IPS-18c (cell line): ENCODE measurements around the gene ZBTB21.
"Not testable (repeated sequence)": the region's sequence is repeated elsewhere in the genome, so short reads cannot be mapped to it uniquely, and the experiment has no call there.

Experiments
- H3K4me3 ChIP-seq: 2 replicates; pipeline ENCODE4 v1.7.0; 2013; ENCODE audit warnings: low read depth, mild to moderate bottlenecking, low read length, moderate library complexity; ENCODE audit not compliant: insufficient read depth
- H3K9me3 ChIP-seq: one replicate; pipeline ENCODE4 v1.6.1; 2013; ENCODE audit warnings: mild to moderate bottlenecking, low read length, moderate library complexity; ENCODE audit not compliant: control insufficient read depth, insufficient read depth

Gene ZBTB21

DNA sequence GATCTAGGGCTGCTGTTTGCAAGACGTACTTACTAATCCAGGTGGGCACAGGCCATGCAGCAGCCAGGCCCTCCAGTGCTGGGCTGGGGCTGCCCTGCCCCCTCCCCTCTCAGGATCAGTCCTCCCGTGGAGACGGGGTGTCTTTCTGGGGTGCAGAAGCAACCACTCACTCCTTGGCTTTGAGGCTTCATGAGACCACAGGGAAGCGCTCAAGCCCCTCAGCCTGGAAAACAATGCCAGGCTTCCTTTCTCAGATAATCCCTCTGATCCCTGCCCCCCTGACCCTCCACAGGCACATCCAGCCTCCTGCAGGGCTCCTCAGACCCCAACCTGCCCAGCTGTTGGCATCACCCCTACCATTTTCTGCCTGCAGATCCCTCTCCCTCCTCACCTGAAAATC is 42.5 kb downstream of the ZBTB21 start:
- Histone ChIP-seq H3K4me3 (no peak overlapping the region), H3K9me3 (peaks cover 2% of the 10 kb centered on the region)

GRCh38 chr21:41966872-41967621 is 43.1 kb downstream of the ZBTB21 start:
- Histone ChIP-seq H3K9me3 (peaks cover 2% of the 10 kb centered on the region), H3K4me3 (no peak overlapping the region)

- Histone ChIP-seq H3K4me3 (no peak overlapping the region), H3K9me3 (peaks cover 2% of the 10 kb centered on the region)
Measured at GRCh38 chr21:41966041-41966833, 43.9 kb downstream of the ZBTB21 start.

GRCh38 chr21:41965461-41966013 is 44.6 kb downstream of the ZBTB21 start:
- peaks cover 2% of the 10 kb centered on the region for H3K9me3 ChIP-seq
- no peak overlapping the region for H3K4me3 ChIP-seq

GRCh38 chr21:41965045-41965444 is 45.1 kb downstream of the ZBTB21 start:
- no peak overlapping the region for H3K4me3 ChIP-seq
- H3K9me3 ChIP-seq = peaks cover 2% of the 10 kb centered on the region

DNA sequence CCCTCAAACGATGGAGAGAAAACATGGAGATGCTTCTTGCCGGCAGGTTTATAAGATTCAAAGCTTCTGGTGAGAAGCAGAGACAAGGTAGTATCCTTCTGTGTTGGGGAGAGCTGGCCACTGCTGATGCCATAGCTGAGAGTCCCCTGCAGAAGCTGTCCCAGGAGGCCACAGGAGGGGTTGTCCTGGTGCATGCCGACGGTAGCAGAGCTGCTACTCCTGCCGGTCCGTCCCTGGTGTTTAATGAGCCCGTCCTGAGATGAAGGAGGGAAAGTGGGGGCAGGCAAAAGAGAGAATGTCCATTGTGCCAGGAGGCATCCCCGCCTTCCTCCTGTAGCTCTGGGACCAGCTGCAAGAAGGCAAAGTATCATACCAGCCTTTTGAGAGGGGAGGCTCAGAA is 46.0 kb downstream of the ZBTB21 start:
- no peak overlapping the region for H3K4me3 ChIP-seq

DNA sequence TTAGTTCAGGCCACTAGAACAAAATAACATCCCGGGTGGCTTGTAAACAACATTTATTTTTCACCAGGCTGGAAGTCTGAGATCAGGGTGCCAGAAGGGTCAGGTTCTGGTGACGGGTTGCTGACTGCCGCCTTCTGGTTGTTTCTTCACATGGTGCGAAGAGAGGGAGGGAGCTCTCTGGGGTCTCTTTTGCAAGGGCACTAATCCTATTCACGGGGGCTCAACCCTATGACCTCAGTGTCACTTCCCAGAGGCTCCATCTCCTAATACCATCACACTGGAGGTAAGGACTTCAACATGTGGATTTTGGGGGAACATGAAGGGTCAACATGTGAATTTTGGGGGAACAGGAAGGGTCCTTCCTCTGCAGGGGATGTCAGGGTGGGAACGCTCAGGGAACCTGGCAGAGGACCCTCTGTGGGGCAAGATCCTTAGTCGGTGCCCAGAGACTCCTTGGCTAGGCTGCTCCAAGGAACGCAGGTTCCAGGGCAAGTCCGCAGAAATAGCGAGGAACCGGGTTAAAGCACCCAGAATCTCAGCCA is 47.7 kb downstream of the ZBTB21 start:
- Histone ChIP-seq H3K4me3 (no peak overlapping the region), H3K9me3 (peaks cover under 1% of the 10 kb centered on the region)

More for the DNA sequence above, 46.0 kb downstream of the ZBTB21 start:
- peaks cover 2% of the 10 kb centered on the region for H3K9me3 ChIP-seq

DNA sequence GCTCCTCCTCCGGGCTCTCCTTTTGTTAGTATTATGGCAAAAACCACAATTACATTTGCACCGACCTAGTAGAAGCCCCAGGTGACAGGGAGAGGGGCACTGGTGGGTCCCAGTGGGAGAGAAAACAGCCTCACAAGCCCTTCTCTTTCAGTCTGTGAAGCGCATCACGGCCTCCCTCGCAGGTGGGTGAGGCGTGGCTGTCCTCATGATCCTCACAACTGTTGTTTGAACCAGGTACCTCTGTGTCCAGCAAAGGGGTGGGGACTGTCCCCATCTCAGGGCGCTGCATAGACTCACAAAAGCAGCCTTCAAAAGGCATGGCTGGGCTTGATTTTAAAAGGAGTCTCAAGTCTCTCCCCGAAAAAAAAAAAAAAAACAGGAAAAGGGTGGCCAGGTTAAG is 48.4 kb downstream of the ZBTB21 start:
- H3K9me3 ChIP-seq = no peaks in the 10 kb centered on the region
- H3K4me3 ChIP-seq = no peak overlapping the region

GRCh38 chr21:41961282-41961701 is 48.9 kb downstream of the ZBTB21 start:
- Histone ChIP-seq H3K4me3 (no peak overlapping the region), H3K9me3 (no peaks in the 10 kb centered on the region)

DNA sequence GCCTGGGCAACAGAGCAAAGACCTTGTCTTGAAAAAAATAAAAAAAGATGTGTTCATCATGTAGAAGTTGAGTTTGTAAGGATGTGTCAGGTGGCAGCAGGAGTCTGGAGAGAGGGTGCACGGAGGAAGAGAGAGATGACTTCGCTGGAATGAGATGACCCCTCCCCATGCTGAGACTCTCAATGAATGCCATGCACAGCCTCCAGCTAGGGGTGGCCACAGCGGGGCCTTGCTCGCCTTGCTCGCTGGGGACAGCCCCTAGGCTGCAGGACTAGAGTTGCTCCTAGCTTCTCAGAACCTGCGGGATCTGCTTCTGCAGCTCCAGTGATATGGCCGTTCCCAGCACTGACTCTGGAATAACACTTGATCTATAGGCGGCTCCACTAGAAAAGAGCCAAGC is 49.8 kb downstream of the ZBTB21 start:
- Histone ChIP-seq H3K9me3 (no peaks in the 10 kb centered on the region), H3K4me3 (no peak overlapping the region)

DNA sequence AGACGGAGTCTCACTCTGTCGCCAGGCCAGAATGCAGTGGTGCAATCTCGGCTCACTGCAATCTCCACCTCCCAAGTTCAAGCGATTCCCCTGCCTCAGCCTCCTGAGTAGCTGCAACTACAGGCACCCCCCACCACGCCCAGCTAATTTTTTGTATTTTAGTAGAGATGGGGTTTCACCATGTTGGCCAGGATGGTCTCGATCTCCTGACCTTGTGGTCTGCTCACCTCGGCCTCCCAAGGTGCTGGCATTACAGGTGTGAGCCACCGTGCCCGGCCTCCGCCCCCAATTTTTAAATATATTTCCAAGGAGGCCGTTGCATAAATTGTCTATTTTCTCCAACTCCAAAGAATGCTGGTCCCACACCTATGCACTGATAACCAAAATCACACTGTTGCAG is 50.5 kb downstream of the ZBTB21 start:
- H3K9me3 ChIP-seq, H3K4me3 ChIP-seq: not testable (repeated sequence)

DNA sequence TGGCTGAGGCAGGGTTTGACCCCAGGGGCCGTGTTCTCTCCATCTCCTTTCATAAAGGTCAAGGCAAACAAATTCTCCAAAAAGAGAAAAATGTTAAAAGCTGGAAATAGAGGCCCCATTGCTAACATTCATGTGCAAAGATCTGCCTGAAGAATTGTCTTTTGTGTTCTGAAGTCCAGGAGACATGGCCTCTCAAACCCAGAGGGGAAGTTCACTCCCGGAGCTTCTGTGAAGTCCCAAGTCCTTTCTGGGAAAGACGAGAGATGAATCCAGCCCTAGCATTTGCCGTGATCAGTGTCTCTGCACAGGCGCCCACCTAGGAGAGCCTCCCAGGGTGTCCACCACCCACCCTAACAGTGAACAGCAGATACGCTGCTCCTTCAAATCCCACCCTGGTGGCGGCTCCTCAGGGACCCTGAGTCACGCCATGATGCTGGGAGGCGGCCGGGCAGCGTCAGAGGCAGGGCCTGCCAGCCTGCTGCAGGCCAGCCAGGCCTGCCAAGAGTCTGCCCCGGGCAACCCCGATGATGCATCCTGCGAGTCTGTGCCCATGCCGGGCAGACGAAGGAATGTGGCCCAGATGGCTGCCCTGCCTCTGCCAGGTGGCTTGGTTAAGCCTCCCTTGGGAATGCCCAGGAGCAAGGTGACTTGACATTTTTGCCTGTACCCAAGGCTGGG is 51.1 kb downstream of the ZBTB21 start:
- H3K9me3 ChIP-seq = no peaks in the 10 kb centered on the region
- no peak overlapping the region for H3K4me3 ChIP-seq

DNA sequence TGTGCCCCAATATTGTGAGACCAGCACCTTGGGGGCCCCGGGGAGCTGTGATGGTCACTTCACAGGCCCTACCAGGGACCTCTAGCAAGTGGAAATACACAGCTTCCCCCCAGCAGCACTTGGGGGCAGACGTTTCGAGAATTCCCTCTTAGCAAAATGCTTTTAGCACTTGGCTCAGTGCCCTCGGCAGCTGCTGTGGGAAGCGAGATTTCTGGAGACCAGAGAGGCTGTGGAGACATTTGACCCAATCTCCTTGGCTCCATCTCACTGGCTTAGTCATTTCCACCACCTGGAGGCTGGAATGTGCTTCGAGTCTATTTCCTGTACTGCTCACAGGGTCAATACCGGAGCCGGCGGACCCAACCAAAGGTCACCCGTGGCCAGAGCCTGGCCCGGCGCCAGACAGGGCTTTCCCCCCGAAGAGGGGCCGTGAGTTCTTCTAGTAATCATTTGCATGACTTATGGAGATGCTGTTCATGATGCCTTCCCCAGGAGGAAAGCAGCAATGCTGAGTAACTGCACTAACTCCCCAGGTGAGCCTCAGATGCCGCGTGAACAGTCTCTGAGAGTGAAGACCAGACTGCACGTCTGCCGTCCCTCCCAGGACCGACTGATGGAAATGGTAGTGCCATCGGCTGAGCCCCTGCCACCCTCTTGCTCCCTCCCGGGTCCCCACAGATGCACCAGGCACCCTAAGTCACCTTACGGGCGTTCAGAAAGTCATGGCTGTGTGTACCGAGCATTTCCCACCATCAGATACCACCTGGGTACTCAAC is 52.0 kb downstream of the ZBTB21 start:
- Histone ChIP-seq H3K9me3 (no peaks in the 10 kb centered on the region), H3K4me3 (no peak overlapping the region)

DNA sequence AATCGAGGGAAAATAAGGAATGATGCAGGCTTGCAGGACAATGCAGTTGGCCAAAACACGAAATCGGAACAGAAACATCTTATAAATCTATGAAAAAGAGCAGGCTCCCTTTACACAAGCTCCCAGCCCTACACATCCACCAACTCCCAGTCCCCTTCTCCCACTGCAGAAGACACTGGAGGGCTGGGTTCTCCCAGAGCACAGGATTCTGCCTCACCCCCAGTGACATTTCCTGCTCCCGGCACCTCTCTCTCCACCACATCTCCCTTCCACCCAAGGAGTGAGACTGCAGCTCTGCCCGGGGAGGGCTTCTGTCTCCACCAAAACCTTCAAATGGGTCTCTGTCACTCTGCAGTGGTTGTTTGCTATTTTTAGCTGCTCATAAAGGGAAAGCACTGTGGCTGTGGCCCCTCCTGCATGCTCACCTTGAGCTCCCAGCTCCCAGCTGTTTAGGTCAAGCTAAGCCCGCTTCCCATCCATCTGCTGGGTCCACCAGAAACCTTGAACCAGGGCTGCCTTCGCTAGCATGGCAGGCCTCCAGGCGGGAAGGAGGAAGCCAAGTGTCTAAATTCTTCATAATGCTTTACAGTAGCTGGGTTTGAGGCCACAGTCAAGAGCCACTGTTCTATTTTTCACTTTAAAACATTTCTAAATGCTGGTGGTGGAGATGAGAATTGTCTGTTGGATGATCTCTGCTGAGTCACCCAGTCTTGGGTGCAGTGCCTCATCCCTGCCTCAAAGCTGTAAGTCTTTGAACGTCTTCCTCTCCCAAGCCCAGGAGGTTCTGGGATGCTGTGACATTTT is 53.0 kb downstream of the ZBTB21 start:
- Histone ChIP-seq H3K9me3 (no peaks in the 10 kb centered on the region), H3K4me3 (no peak overlapping the region)

GRCh38 chr21:41955516-41955915 is 54.6 kb downstream of the ZBTB21 start:
- no peak overlapping the region for H3K4me3 ChIP-seq
- no peaks in the 10 kb centered on the region for H3K9me3 ChIP-seq
